HepG2 (cell line): ENCODE data around the gene TLR1. TPM values are rescaled to one million over a fixed set of nuclear protein-coding genes. Genes with fewer than 3 reads are reported as not detected.

Experiments
- BHLHE40 ChIP-seq: IDR thresholded peaks from 2 replicates; pipeline ENCODE4 v1.6.1; 2011; ENCODE audit warnings: low read length, improper control_type of control experiment
- CEBPG ChIP-seq: IDR thresholded peaks from 2 replicates; pipeline ENCODE4 v1.6.1; 2016
- EP300 ChIP-seq, 3 experiments: sonication (generic) in 1 of 3; formaldehyde crosslinking in 1 of 3; IDR thresholded peaks; 2 replicates each; pipeline versions ENCODE4 v1.5.1 to v1.6.1; 2011 to 2020; ENCODE audit warnings: low read depth in 2 of 3, low read length in 2 of 3, borderline replicate concordance in 1 of 3, improper control_type of control experiment in 1 of 3, mild to moderate bottlenecking in 1 of 3, missing genetic modification reagents in 1 of 3, moderate library complexity in 1 of 3
- FIP1L1 ChIP-seq: fragments of 200-400 bp; formaldehyde crosslinking; IDR thresholded peaks from 2 replicates; pipeline ENCODE4 v1.6.1; 2018; ENCODE audit warnings: low read depth, mild to moderate bottlenecking, low read length, moderate library complexity, borderline replicate concordance; ENCODE audit not compliant: insufficient read depth
- HNRNPK ChIP-seq: fragments of 200-400 bp; formaldehyde crosslinking; IDR thresholded peaks from 2 replicates; pipeline ENCODE4 v1.6.1; 2018; ENCODE audit warnings: low read length, low read depth, moderate library complexity, mild to moderate bottlenecking; ENCODE audit not compliant: poor library complexity, severe bottlenecking
- PHF20 ChIP-seq: sonication (generic); formaldehyde crosslinking; IDR thresholded peaks from 2 replicates; pipeline ENCODE4 v1.5.0; 2020; ENCODE audit warnings: mild to moderate bottlenecking, missing genetic modification reagents
- SIX4 ChIP-seq: sonication (generic); formaldehyde crosslinking; IDR thresholded peaks from 2 replicates; pipeline ENCODE4 v1.4.0; 2020; ENCODE audit warnings: missing genetic modification reagents
- TEAD3 ChIP-seq: optimal IDR thresholded peaks from 2 replicates; pipeline ENCODE3; 2016; ENCODE audit warnings: borderline replicate concordance
- TMF1 ChIP-seq: sonication (generic); formaldehyde crosslinking; IDR thresholded peaks from 2 replicates; pipeline ENCODE4 v1.8.1; 2022; ENCODE audit warnings: low read depth, missing genetic modification reagents
- ZBTB43 ChIP-seq: sonication (generic); formaldehyde crosslinking; conservative IDR thresholded peaks from 2 replicates; pipeline ENCODE4 v1.4.0; 2020; ENCODE audit warnings: missing genetic modification reagents
- ZBTB7A ChIP-seq: sonication (generic); formaldehyde crosslinking; IDR thresholded peaks from 2 replicates; pipeline ENCODE4 v1.8.0; 2022; ENCODE audit warnings: mild to moderate bottlenecking, missing genetic modification reagents
- ZNF235 ChIP-seq: sonication (generic); formaldehyde crosslinking; IDR thresholded peaks from 2 replicates; pipeline ENCODE4 v1.8.1; 2023; ENCODE audit warnings: mild to moderate bottlenecking, missing genetic modification reagents, borderline replicate concordance
- ZNF646 ChIP-seq: sonication (generic); formaldehyde crosslinking; IDR thresholded peaks from 2 replicates; pipeline ENCODE4 v1.9.0; 2021; ENCODE audit warnings: mild to moderate bottlenecking, missing genetic modification reagents
- ZNF687 ChIP-seq: sonication (generic); formaldehyde crosslinking; IDR thresholded peaks from 2 replicates; pipeline ENCODE4 v1.5.1; 2020; ENCODE audit warnings: mild to moderate bottlenecking, missing genetic modification reagents, moderate library complexity
- polyA plus RNA-seq, 8 experiments: library from polyadenylated mRNA; depleted of rRNA in 3 of 8; stranded (reverse) in 7 of 8; unstranded in 1 of 8; fragments of >200 nt; fragmentation: Illumina TruSeq in 4 of 8; extraction: Trizol in 4 of 8; gene quantifications; 2 replicates each; pipeline versions ENCODE4 v1.2.1 to v1.2.3, GENCODE V29; 2011 to 2016; ENCODE audit warnings: low read depth in 4 of 8, missing spikeins in 1 of 8, mixed read lengths in 1 of 8; ENCODE audit not compliant: insufficient read depth in 1 of 8
- total RNA-seq, 5 experiments: library from RNA; depleted of rRNA; stranded (reverse); fragments of >200 nt; fragmentation: Illumina TruSeq; extraction: Trizol; gene quantifications; 2 replicates each; pipeline ENCODE4 v1.2.3, GENCODE V29; 2016; ENCODE audit warnings: low read depth in 1 of 5

Gene TLR1
- total and polyA plus RNA-seq, 2 of the 13 experiments (the other 11 are each of a cell fraction or from before 2014, with no cell fraction given) = 0.08 to 0.11 TPM

- TF ChIP-seq SIX4 (CRISPR knock-in tag) = 0 out of 2 replicates have a peak, but pooled peaks have one; percentile 46
- no peak for TF ChIP-seq EP300 (IDR thresholded peaks at IDR 0.05; ENCODE audit: low read depth in 2 of 2, low read length in 2 of 2)
- TF ChIP-seq EP300 (CRISPR knock-in tag; IDR thresholded peaks at IDR 0.05; ENCODE audit: borderline replicate concordance) = no peak
- peak; percentile 98 for TF ChIP-seq ZNF646
- TF ChIP-seq CEBPG (CRISPR knock-in tag) = no peak
- TF ChIP-seq PHF20 (CRISPR knock-in tag) = no peak
- TF ChIP-seq ZNF235 = no peak
- peak; percentile 49 for TF ChIP-seq TEAD3 (CRISPR knock-in tag)
- no peak for TF ChIP-seq ZBTB43 (CRISPR knock-in tag)
- no peak for TF ChIP-seq FIP1L1
- TF ChIP-seq HNRNPK = no peak
- TF ChIP-seq ZBTB7A = no peak
- peak; percentile 36 for TF ChIP-seq ZNF687 (CRISPR knock-in tag)
- TF ChIP-seq TMF1 = no peak
- TF ChIP-seq BHLHE40 = no peak
These were observed 51.4 kb downstream of the TLR1 start (continued) for GRCh38 chr4:38752941-38753806.
